HL-60 (cell line): ENCODE results near the gene GPS2.

Experiments used
- DNase-seq, 2 experiments: peaks; one replicate each; pipeline ENCODE4 v3.0.0-alpha.2; 2010 to 2020; ENCODE audit warnings: low read depth in 1 of 2, low spot score in 1 of 2
- H3K27ac ChIP-seq: fragments of 250-450 bp; sonication (Bioruptor Pico); replicated peaks from 2 replicates; pipeline ENCODE4 v1.5.1; 2020; ENCODE audit warnings: mild to moderate bottlenecking, moderate library complexity
- H3K27me3 ChIP-seq: fragments of 250-450 bp; sonication (Bioruptor Pico); 2 replicates; pipeline ENCODE4 v1.5.1; 2021; ENCODE audit warnings: mild to moderate bottlenecking, moderate library complexity; ENCODE audit not compliant: insufficient read depth, poor library complexity, severe bottlenecking
- H3K4me3 ChIP-seq: replicated peaks from 2 replicates; pipeline ENCODE4 v1.5.1; 2011; ENCODE audit warnings: mild to moderate bottlenecking, control low read depth, low read length; ENCODE audit not compliant: insufficient read depth
- CTCF ChIP-seq: IDR thresholded peaks from one replicate; pipeline ENCODE4 v1.5.1; 2011; ENCODE audit warnings: low read length, control low read depth, inconsistent platforms; ENCODE audit not compliant: insufficient read depth
- GABPA ChIP-seq: IDR thresholded peaks from 2 replicates; pipeline ENCODE4 v1.6.1; 2012; ENCODE audit warnings: low read depth
- POLR2AphosphoS5 ChIP-seq: IDR thresholded peaks from 2 replicates; pipeline ENCODE4 v1.6.1; 2012; ENCODE audit warnings: low read depth
- REST ChIP-seq: IDR thresholded peaks from 2 replicates; pipeline ENCODE4 v1.6.1; 2012; ENCODE audit warnings: low read depth; ENCODE audit not compliant: insufficient replicate concordance
- SPI1 ChIP-seq: IDR thresholded peaks from 2 replicates; pipeline ENCODE4 v1.6.1; 2012; ENCODE audit warnings: low read depth, mild to moderate bottlenecking, borderline replicate concordance

Gene GPS2

GRCh38 chr17:7352503-7352889 lies 37.3 kb upstream of the GPS2 start:
- TF ChIP-seq CTCF, result no peak
- no peak for TF ChIP-seq SPI1
- no peak for TF ChIP-seq GABPA
- no peak for TF ChIP-seq POLR2AphosphoS5
- TF ChIP-seq REST, result no peak
- no peak for DNase-seq
- Histone ChIP-seq H3K27me3 (no peaks in the 10 kb centered on the region), H3K4me3 (no peak overlapping the region), H3K27ac (no peak overlapping the region)

- no peak for DNase-seq
- TF ChIP-seq SPI1, result no peak
- no peak for TF ChIP-seq GABPA
- Histone ChIP-seq H3K27me3 (no peaks in the 10 kb centered on the region), H3K4me3 (no peak within 1 kb of the TSS), H3K27ac (no peak within 1 kb of the TSS)
These were observed 36.7 kb upstream of the GPS2 start, which contains the start of gene KCTD11 for GRCh38 chr17:7351665-7352502. TSS of gene KCTD11 (plus strand) at chr17:7352162.

- Histone ChIP-seq H3K27me3 (no peaks in the 10 kb centered on the region), H3K4me3 (no peak overlapping the region), H3K27ac (no peak overlapping the region)
- no peak for TF ChIP-seq REST
- no peak for DNase-seq
These were observed 33.5 kb upstream of the GPS2 start for GRCh38 chr17:7348478-7349242.

- H3K27me3 ChIP-seq, result no peaks in the 10 kb centered on the region
- H3K27ac ChIP-seq, result no peak overlapping the region
- TF ChIP-seq SPI1, result no peak
- TF ChIP-seq GABPA, result no peak
- TF ChIP-seq POLR2AphosphoS5, result no peak
- no peak for TF ChIP-seq REST
- TF ChIP-seq CTCF, result no peak
These were observed 32.7 kb upstream of the GPS2 start for GRCh38 chr17:7347630-7348477.

More at GRCh38 chr17:7347630-7348477, 32.7 kb upstream of the GPS2 start:
- H3K4me3 ChIP-seq, result no peak overlapping the region
- no peak for DNase-seq
